GM23248 (cell line): ENCODE results near the gene SPINT2.

Experiments used
- EZH2 ChIP-seq: fragments of 200-600 bp; sonication (generic); IDR thresholded peaks from 2 replicates; pipeline ENCODE4 v1.6.1; 2018; ENCODE audit warnings: antibody characterized with exemption, mild to moderate bottlenecking; ENCODE audit not compliant: insufficient read depth, poor library complexity, severe bottlenecking
- EZH2phosphoT487 ChIP-seq: fragments of 200-600 bp; sonication (generic); IDR thresholded peaks from 2 replicates; pipeline ENCODE4 v1.6.1; 2018; ENCODE audit warnings: antibody characterized with exemption, moderate library complexity, mild to moderate bottlenecking, low read depth; ENCODE audit not compliant: insufficient read depth

GRCh38 chr19:38298821-38299680 is 34.7 kb downstream of the SPINT2 start:
- TF ChIP-seq EZH2phosphoT487 (no peak), EZH2 (no peak)
